NCI-H2227 (cell line): ENCODE measurements around the gene FEN1.

Experiments
- DNase-seq: peaks from one replicate; lab custom pipeline; 2025; ENCODE audit not compliant: unreplicated experiment; lab: John Stamatoyannopoulos, UW

FEN1 gene

DNA sequence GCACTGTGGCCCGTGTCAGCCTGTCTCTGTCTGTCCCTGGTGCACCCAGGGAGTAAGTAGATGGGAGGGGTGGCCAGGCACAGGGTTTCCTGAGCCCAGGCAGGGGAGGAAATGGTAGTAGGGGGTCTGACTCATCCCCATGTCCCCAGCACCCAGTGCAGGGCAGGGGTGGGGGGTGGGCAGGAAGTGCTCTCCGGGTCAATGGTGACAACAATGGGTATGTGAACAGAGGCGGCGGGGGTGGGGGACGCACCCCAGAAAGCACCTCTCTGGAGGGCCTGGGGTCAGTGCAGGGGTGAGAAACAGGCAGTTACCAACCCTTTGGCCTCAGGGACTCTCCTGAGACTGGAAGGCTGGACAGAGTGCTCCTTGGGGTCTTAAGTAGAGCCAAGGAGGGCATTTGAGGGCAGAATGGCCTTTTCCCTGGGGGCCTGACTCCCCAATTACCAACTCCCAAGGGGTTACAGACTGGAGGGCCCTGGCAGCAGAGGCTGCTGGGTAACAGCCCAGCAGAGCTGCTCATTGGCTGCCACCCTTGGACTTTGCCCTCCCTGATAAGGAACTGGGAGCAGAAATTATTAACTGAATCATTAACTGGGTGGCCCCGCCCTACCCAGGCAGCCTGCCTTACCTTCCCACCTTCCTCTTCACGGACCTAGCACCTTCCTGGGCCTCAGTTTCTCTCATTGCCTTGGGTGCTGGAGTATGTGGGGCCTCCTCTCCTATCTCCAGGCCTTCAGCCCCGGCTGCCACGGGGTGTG, 36.1 kb upstream of the FEN1 start:
- DNase-seq, result no peak

DNA sequence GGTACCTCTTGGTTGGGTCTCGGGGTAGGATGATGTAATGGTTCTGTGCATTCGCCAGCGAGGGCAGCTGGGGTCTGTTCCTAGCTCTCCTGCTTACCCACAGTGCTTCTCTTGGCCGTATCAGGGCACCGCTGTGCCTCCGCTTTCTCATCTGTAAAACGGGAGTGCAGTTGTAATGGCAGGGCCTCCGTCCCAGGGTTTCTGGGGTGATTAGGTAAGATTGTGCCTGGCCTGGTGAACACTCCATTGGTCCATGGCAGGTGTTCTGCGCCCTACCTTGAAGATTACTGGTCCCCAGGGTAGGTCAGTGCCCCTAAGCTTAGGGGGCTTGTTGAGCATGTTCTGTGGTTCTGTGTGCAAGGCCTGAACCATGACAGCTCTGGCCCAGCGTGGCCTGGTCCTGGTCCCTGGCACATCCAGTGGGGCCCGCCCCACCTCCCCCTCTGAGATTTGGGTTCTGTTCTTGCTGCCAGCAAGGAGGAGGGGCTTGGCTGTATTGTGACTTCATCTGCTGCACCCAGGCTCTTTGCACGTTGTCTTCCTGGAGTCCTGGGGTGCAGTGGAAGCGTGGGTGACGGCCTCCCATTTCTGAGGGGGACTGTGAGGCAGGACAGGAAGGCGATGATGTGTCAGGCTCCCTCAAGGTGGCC, 35.4 kb upstream of the FEN1 start:
- DNase-seq, result no peak

DNA sequence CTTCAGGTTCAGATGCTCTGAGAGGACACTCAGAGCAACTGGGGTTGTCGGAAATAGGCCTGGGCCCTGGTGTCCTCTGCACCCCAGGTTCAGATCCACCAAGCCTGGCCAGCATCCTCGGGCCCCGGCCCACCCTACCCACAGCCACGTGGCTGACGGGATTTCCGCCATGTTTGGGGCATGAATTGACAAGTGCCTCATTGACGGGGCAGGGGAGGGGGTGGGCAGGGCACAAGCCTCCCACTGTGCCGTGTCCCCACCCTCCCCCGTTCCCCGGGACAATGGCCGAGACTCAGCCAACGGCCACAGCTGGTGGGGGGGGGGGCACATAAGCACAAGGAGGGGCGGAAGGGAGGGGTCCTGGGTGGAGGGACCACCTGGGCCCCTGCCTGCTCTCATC, 31.8 kb upstream of the FEN1 start:
- DNase-seq, result no peak

DNA sequence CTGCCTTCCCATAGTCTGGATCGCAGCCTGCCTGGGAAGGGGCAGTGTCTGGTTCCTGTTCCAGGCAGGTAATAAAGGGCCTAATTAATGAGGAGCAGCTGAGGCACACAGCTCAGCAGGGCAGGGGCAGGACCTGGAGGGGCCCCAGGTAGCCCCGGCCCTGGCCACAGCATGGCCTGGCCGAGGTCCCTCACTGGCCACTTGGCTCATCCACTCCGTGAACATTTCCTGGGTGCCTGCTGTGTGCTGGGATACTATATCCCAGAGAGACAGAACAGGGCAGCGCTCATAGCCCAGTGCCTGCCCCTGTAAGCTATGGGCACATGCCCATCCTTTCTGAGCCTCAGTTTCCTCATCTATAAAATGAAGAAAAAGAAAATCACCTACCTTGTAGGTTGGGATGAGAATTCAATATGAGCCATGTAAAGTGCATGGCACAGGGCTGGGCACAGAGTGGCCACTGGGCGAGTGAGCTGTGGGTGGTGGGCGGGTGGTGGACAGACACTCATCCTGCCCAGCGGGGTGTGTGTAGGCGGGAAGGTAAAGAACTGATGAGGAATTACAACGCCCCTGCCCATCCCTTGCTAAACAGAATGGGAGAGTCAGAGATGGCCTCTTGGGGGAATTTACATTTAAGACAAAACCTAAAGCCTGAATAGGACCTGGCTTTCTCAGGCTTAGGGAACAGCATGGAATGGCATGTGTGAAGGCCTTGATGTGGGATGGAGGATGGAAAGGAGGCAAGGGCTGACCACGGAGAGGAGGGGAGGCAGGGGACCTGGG, 31.1 kb upstream of the FEN1 start:
- no peak for DNase-seq

DNA sequence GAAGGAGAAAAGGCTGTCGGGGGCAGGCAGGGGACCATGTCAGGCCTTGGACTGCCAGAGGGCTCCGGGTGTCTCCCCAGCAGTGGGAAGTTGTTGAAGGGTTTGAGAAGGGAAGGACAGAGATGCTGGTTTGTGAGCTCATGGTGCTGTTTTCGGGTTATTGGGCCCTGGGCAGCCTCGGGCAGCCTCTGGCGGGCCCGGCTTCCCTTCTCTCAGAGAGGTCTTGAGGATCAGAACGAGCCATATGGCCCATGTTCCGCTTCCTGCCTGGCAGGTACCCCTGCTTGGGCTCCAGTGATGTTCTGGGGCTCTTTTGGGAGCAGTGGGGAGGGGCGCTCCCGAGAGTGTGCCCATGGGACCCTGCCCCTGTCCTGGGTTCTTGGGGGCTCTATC, 30.5 kb upstream of the FEN1 start:
- no peak for DNase-seq

DNA sequence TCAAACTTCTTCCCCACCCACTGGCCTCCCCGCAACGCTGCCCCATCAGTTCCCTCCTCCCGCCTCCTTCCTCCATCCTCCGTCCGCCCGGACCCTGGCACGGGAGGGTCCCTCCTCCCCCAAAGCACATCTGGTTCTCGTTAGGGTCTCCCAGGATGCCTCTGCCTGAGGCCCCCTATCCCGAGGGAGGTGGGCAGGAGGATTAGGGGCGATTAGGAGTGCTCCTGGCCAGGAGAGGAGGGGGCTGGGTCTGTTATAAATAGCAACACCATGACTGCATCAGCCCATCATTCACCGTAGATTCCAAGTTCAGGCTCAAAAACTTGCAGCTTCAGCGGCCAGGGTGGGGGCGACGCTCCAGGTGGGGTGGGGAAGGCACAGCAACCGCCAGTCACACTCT, 29.9 kb upstream of the FEN1 start:
- DNase-seq, result no peak

DNA sequence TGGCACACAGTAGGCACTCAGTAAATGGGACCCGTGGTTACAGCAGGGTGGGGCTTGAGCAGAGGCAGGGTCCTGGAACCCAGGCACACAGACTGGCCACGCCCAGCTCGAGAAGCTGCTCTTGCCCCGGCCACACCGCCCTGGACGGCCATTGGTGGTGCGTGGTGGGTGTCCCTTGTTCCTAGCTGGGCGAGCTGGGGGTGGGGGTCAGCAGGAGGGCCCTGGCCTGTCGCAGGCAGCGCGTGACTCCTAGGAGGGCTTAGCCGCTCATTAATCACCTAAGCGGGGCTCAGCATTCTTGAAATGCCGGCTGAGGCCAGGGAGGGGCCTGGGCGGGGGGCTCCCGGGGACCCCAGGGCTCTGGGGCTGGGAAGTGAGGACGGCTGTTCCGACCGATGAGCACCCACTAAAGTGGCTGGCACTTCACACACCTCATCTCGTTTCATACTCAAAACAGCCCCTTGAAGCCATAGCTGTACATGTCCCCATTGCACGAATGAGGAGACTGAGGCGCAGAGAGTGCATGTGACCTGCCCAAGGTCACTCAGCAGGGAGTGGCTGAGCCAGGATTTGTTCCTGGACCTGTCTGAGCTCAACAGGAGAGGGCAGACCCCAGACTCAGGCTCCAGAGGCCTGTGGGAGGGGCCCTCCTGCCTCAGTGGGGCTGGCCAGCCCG, 28.6 kb upstream of the FEN1 start:
- DNase-seq, result no peak

DNA sequence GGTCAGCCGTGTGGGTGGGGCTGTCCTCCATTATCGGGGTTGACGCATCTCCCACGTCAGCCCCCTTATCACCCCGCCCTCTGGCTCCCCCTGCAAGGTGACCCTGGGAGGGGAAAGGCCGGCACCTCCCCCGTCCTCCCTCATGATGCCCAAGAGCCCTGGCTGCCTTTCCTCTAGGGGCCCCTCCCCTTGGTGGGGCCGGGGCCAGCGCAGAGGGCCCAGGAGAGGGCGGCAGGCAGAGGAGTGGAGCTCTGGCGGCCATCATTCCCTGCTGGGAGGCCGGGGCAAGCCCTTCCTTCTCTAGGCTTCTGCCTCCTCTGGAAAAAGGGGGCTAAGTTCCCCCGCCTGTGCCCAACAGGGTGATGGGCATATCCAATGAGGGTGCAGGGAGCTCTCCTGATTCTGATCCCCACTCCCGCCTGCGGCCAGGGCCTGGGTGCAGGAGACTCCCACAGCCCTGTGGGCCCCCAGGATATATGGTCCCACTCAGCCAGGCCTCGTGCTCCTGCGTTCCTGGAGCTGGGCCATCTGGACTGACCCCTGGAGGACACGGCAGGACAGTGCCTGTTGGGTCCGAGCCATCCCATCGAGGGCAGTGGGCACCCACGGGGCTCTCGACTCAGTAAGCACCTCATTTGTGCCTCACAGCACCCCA, 28.0 kb upstream of the FEN1 start:
- DNase-seq, result no peak

DNA sequence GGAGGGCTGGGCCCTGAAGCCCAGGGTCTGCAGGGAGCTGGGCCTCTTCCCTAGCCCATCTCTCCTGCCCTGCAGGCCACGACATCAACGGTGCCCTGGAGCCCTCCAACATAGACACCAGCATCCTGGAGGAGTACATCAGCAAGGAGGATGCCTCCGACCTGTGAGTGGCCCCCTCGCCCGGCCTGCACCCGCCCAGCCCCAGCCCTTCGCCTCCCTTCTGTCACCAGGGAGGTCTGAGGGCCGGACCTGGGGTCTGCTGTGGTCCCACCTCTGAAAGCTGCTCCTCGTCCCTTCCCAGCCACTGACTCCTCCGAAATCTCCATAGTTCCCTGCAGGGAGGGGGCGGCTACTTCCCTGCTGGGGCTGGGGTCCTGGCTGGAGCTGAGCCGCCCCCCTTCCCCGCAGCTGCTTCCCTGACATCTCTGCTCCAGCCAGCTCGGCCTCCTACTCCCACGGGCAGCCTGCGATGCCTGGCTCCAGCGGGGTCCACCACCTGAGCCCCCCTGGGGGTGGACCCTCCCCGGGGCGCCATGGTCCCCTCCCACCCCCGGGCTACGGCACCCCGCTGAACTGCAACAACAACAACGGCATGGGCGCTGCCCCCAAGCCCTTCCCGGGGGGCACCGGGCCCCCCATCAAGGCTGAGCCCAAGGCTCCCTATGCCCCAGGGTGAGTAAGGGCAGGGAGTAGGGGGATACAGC, 27.0 kb upstream of the FEN1 start:
- no peak for DNase-seq

DNA sequence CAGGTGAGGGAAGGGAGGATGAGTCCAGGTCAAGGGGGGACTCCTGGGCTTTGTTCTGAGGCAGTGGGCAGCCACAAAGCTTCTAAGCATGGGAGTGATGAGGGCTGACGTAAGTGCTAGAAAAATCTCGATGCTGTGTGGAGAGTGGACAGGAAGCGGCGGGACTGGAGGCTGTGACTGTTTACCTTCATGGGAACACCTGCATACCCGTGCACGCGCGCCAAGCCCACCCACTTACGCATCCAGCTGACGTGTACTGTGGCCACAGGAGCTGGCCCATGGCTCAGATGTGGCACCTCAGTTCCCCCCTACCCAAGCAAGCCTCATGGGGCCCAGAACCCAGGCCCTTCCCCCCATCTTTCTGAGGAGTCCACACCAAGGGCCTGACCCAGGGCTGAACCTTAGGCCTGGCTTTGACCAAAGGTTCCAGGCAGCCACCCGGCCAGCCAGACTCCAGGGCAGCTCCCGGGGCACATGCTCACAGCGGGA, 26.3 kb upstream of the FEN1 start:
- no peak for DNase-seq

DNA sequence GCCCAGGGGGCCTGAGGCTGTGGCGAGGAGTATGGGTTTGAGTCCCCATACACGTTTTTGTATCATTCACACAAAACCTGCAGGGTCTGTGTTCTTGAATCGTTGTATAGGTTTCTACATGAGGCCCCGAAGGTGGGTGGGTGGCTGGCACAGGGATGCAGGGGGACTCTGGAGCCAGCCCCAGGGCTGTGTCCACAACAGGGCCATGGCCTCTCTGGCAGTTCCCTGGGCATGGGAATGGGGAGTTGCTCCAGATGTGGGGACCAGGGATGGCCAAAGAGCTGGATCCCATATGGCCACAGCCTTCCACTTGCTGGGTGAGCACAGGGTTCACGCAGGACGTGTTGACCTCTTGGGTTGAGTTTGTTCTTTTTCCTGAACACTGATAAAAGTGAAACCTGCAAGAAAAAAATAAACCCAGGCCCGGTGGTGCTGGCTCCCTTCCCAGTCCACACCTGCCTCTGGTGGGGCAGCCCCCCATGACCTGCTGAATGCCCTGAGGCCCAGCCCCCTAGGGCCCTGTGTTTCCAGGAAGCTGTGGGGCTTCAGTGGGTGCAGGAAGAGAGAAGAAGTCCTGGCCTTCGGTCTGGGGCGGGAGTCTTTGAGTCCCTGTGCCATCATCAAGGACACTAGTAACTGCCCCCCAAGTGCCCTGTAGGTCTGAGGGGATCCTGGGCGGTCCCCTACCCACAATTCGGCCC, 24.2 kb upstream of the FEN1 start:
- no peak for DNase-seq

DNA sequence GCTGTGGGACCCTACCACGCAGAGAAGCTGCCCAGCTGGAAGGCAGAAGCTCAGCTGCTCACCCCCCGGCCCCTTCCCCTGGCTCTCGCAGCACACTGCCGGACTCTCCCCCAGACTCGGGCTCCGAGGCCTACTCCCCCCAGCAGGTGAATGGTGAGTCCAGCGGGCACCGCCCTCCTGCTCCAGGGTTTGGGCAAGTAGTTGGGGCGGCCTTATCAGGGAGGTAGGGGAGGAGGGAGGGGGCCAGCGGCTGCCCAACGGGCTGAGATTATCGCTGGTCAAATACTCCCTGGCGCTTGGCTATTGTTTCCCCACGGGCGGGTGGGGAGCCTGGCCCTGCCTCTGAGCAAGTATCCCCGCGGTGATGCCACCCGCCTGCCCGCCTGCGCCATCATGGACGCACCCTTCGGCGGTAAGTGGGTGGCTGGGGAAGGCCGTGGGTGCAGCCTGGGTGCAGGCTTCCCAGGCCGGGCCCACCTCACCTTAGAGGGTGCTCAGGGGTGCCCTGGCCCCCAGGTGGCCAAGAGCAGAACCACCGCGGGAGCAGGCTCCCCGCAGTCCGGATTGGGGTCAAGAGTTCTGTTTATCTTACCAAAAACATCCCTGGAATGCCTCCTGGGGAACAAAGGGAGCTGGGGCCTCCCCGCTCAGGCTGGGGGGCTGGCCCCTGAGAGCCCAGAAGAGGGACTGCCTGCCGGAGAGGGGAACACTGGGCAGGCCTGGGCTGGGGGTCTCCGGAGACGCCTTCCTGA, 23.4 kb upstream of the FEN1 start:
- DNase-seq, result no peak

DNA sequence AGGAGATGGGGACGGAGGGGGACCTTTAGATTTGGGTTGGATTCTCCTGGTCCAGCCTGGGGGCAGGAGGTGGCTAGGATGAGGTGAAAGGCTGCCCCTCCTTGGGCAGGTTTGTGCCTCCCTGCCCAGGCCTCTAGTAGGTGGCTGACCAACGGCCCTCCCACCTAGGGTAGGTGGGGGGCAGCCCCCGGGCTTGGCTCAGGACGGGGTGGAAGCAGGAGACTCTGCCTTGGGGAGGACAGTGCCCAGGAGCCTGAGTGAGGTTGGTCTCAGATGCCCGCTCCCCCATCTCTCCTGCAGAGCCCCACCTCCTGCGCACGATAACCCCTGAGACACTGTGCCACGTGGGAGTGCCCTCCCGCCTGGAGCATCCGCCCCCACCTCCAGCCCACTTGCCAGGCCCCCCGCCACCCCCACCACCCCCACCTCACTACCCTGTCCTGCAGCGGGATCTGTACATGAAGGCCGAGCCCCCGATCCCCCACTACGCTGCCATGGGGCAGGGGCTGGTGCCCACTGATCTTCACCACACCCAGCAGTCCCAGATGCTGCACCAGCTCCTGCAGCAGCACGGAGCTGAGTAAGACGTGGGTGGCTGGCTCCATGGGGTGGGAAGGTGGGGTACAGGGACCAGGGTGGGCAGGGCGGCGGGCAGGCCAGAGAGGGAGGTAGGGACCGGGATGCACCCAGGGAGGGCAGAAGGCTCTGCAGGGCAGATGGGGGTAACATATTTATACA, 22.6 kb upstream of the FEN1 start:
- no peak for DNase-seq

DNA sequence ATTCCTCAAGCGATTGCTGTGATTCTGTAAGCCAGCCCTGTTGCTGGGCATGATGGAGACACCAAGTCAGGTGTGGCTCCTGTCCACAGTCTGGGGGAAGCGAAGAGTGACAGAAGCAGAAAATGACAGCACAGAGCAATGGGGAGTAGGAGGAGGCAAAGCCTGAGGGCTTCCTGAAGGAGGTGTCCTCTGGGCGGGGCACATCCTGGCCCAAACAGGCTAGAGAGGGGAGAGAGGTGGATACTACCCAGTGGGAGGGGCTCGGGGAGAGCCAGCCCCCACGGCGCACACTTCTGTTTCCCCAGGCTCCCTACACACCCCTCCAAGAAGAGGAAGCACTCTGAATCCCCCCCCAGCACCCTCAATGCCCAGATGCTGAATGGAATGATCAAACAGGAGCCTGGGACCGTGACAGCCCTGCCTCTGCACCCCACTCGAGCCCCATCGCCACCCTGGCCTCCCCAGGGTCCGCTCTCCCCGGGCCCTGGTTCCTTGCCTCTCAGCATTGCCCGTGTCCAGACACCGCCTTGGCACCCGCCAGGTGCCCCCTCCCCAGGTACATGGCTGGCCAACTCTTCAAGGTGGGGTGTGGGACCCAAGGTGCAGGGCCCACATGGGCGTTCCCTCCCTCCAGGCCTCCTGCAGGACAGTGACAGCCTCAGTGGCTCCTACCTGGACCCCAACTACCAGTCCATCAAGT, 21.4 kb upstream of the FEN1 start:
- DNase-seq, result no peak

DNA sequence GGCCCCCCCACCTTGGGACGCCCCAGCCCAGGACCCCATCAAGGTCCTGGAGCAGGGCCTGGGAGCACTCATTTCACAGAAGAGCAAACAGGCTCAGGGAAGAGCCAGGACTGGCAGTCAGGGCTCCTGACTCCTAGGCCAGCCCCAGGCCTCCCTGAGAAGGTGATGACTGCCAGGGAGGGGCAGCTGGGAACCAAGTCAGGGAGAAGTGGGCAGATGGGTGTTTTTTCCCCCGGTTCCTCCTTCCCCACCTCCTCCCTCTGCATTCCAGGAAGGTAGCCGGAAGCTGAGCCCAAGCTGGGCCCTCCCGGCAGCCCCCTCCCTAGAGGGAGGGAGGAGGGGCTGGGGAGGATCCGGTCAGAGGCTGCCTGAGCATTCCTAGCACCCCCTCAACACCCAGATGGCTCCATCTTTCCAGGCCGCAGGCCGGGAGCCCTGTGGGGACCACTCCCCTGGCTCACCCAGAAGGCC, 20.7 kb upstream of the FEN1 start:
- DNase-seq, result no peak

DNA sequence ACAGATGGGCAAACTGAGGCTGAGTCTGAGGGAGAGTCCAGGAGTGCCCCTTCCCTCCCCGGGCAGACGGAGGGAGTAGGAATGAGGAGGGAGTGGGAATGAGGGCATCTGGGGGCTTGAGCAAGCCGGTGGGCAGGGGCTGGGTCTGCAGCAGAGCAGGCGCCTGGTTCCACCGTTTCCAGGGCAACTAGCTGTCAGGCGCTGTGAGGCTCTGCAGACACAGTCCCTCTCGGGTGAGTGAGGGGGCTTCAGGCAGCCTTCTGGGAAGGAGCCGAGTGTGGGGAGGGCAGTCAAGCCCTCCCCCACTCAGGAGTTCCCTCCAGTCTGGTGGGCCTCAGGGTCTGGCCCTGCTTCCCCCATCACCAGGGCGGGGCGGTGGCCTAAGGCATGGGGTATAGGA, 19.4 kb upstream of the FEN1 start:
- peak; percentile 46 for DNase-seq

DNA sequence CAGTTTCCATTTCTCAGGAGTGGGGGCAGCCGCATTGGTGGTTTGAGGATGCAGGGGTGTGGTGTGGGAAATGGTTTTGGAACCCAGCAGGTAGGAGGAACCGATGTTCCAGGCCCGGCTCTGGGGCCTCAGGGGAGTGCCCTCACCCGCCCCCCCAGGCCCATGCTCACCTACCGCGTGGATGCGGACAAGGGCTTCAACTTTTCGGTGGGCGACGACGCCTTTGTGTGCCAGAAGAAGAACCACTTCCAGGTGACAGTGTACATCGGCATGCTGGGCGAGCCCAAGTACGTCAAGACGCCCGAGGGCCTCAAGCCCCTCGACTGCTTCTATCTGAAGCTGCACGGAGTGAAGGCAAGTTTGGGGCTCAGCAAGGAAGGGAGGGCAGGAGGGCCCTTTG, 18.9 kb upstream of the FEN1 start:
- no peak for DNase-seq

DNA sequence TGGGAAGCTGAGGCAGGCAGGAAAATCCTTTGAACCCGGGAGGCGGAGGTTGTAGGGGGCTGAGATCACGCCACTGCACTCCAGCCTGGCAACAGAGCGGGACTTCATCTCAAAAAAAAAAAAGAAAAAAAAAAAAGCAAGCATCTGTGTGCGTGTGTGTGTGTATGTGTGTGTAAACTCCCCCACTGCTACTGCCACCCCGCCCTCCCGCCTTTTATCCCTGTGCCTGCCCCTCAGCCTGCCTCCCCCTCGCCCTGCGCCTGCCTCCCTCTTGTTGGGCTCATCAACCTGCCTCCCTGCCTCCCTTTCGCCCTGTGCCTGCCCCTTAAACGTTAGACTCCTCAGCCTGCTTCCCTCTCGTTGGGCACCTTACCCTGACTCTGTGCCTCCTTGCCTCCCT, 18.3 kb upstream of the FEN1 start:
- no peak for DNase-seq
